K562 (cell line): Measurements from ENCODE around the gene LHB. TPM values are rescaled to one million over a fixed set of nuclear protein-coding genes. Genes with fewer than 3 reads are reported as not detected.
"Not testable (repeated sequence)": the region's sequence is repeated elsewhere in the genome, so short reads cannot be mapped to it uniquely, and the experiment has no call there.

Experiments used
- ATAC-seq: fragments of 200-7000 bp; cut with Tn5 transposase; 3 replicates; pipeline ENCODE4 v1.9.1; 2020; ENCODE audit warnings: moderate library complexity
- BruUV-seq: library from RNA; stranded (reverse); fragments of 400-500 nt; replicated peaks from 2 replicates; lab custom pipeline; 2021; lab: Mats Ljungman, UMichigan
- CTCF ChIA-PET: fragments of 300-600 bp; formaldehyde crosslinking; extraction: SDS; loops from one replicate; lab custom pipeline; 2021; ENCODE audit warnings: low intra/inter-chr PET ratio; lab: Yijun Ruan, JAX
- POLR2A ChIA-PET: fragments of 300-600, 350-650 bp; sonication (Branson Sonifier 250); formaldehyde crosslinking; extraction: SDS; loops from one replicate; lab custom pipeline; 2021; ENCODE audit warnings: antibody characterized with exemption, inconsistent platforms; lab: Yijun Ruan, JAX
- DNase-seq, 4 experiments: peaks; one replicate each; pipeline versions ENCODE4 v3.0.0 to v3.0.0-alpha.2; 2011 to 2018; ENCODE audit warnings: low spot score in 3 of 4, mixed read lengths in 3 of 4; ENCODE audit errors: extremely low read depth in 1 of 4
- FAIRE-seq: peaks from 2 replicates; lab custom pipeline; 2011; peaks lifted over from hg19 to GRCh38; lab: Jason Lieb, UNC
- H2AFZ ChIP-seq: 2 replicates; pipeline ENCODE4 v1.6.0; 2011; ENCODE audit warnings: low read depth, low read length, control low read depth, inconsistent platforms
- H3K27ac ChIP-seq: fragments of 200-600 bp; 3 replicates; pipeline ENCODE4 v1.8.0; 2011; ENCODE audit warnings: low read depth, mild to moderate bottlenecking, control low read depth, inconsistent platforms, low read length, moderate library complexity, mixed read lengths; ENCODE audit errors: extremely low read depth
- H3K27me3 ChIP-seq, 2 experiments: fragments of 300-600 bp in 1 of 2; 2 replicates in 1 of 2; 3 replicates in 1 of 2; pipeline versions ENCODE4 v1.6.0 to v1.8.0; 2011; ENCODE audit warnings: inconsistent platforms in 2 of 2, low read length in 2 of 2, mild to moderate bottlenecking in 1 of 2, mixed read lengths in 1 of 2, moderate library complexity in 1 of 2; ENCODE audit not compliant: control insufficient read depth in 2 of 2, insufficient read depth in 2 of 2
- H3K36me3 ChIP-seq: fragments of 300-600 bp; 3 replicates; pipeline ENCODE4 v1.8.0; 2011; ENCODE audit warnings: mild to moderate bottlenecking, low read length, inconsistent platforms; ENCODE audit not compliant: control insufficient read depth, insufficient read depth
- H3K4me1 ChIP-seq, 2 experiments: fragments of 200-600 bp in 1 of 2; replicated peaks in 1 of 2; 2 replicates in 1 of 2; 3 replicates in 1 of 2; pipeline versions ENCODE4 v1.5.1 to v1.8.0; 2011; ENCODE audit warnings: inconsistent platforms in 2 of 2, low read length in 2 of 2, mild to moderate bottlenecking in 1 of 2, mixed read lengths in 1 of 2, moderate library complexity in 1 of 2; ENCODE audit not compliant: control insufficient read depth in 2 of 2, insufficient read depth in 2 of 2
- H3K4me2 ChIP-seq: 2 replicates; pipeline ENCODE4 v1.6.1; 2011; ENCODE audit warnings: low read length, control low read depth, inconsistent platforms, mixed read lengths; ENCODE audit not compliant: insufficient read depth
- H3K4me3 ChIP-seq: fragments of 200-600 bp; sonication (generic), shearing (Covaris generic); 2 replicates; pipeline ENCODE4 v1.5.1; 2016; ENCODE audit warnings: control low read depth, inconsistent platforms
- H3K79me2 ChIP-seq: fragments of 200-600 bp; 3 replicates; pipeline ENCODE4 v1.8.0; 2011; ENCODE audit warnings: low read length, inconsistent platforms; ENCODE audit not compliant: control insufficient read depth, insufficient read depth
- H3K9ac ChIP-seq, 2 experiments: 2 replicates each; pipeline versions ENCODE4 v1.6.0 to v1.6.1; 2011; ENCODE audit warnings: low read depth in 2 of 2, low read length in 2 of 2, control low read depth in 1 of 2, inconsistent platforms in 1 of 2, mild to moderate bottlenecking in 1 of 2, mixed read lengths in 1 of 2; ENCODE audit not compliant: insufficient read depth in 1 of 2
- H3K9me1 ChIP-seq: one replicate; pipeline ENCODE4 v1.6.0; 2011; ENCODE audit warnings: inconsistent platforms, mild to moderate bottlenecking, low read length, moderate library complexity; ENCODE audit not compliant: control insufficient read depth, insufficient read depth
- H3K9me3 ChIP-seq: replicated peaks from 2 replicates; pipeline ENCODE4 v1.5.1; 2011; ENCODE audit warnings: low read depth, low read length, inconsistent platforms; ENCODE audit not compliant: control insufficient read depth, insufficient read depth
- H4K20me1 ChIP-seq: replicated peaks from 2 replicates; pipeline ENCODE4 v1.6.1; 2011; ENCODE audit warnings: low read length, inconsistent platforms, mixed read lengths; ENCODE audit not compliant: control insufficient read depth, insufficient read depth
- BCL6 ChIP-seq: fragments of 250-450 bp; sonication (Bioruptor Pico); IDR thresholded peaks from 2 replicates; pipeline ENCODE4 v1.4.0; 2020
- E2F3 ChIP-seq: fragments of 250-450 bp; sonication (Bioruptor Pico); IDR thresholded peaks from 2 replicates; pipeline ENCODE4 v1.4.0; 2020; ENCODE audit warnings: mild to moderate bottlenecking
- ELF1 ChIP-seq: fragments of 200-800 bp; sonication (Bioruptor generic); IDR thresholded peaks from 2 replicates; pipeline ENCODE4 v1.6.1; 2016; ENCODE audit warnings: missing genetic modification characterization, missing compliant biosample characterization
- KAT2B ChIP-seq: IDR thresholded peaks from one replicate; pipeline ENCODE4 v1.6.1; 2012; ENCODE audit warnings: low read depth, mild to moderate bottlenecking, control low read depth, inconsistent platforms, low read length, moderate library complexity
- KDM2B ChIP-seq: fragments of 250-450 bp; sonication (Bioruptor Pico); IDR thresholded peaks from 2 replicates; pipeline ENCODE4 v1.8.0; 2021; ENCODE audit warnings: mild to moderate bottlenecking, moderate library complexity
- PCBP1 ChIP-seq: fragments of 200-400 bp; formaldehyde crosslinking; IDR thresholded peaks from 2 replicates; pipeline ENCODE4 v1.6.1; 2018; ENCODE audit warnings: mild to moderate bottlenecking, low read depth, low read length; ENCODE audit not compliant: poor library complexity, severe bottlenecking
- POLR2A ChIP-seq: fragments of 450-650 bp; conservative IDR thresholded peaks from 2 replicates; pipeline ENCODE4 v1.6.1; 2016
- PTBP1 ChIP-seq: fragments of 200-400 bp; formaldehyde crosslinking; IDR thresholded peaks from 2 replicates; pipeline ENCODE4 v1.6.1; 2017; ENCODE audit warnings: low read depth, low read length
- TCF7 ChIP-seq: sonication (generic); IDR thresholded peaks from 2 replicates; pipeline ENCODE4 v1.6.1; 2016; ENCODE audit warnings: antibody characterized with exemption, borderline replicate concordance
- ZNF263 ChIP-seq: sonication (generic); formaldehyde crosslinking; IDR thresholded peaks from 2 replicates; pipeline ENCODE4 v1.8.0; 2022; ENCODE audit warnings: mild to moderate bottlenecking, missing genetic modification reagents, borderline replicate concordance
- ZNF347 ChIP-seq: fragments of 450-650 bp; formaldehyde crosslinking; IDR thresholded peaks from 2 replicates; pipeline ENCODE4 v1.4.0; 2020; ENCODE audit warnings: low read depth, mild to moderate bottlenecking, moderate library complexity
- ZNF507 ChIP-seq: conservative IDR thresholded peaks from 2 replicates; pipeline ENCODE4 v1.6.1; 2017; ENCODE audit warnings: missing genetic modification characterization, missing compliant biosample characterization
- WGBS: fragments of 100-300 bp; shearing (Covaris generic); methylation state at CpG from one replicate; pipeline ENCODE4 v1.1.6; 2016; ENCODE audit warnings: low coverage, mixed read lengths; ENCODE audit not compliant: insufficient coverage; ENCODE audit errors: missing lambda C conversion rate; 5-methylcytosine and 5-hydroxymethylcytosine counted together
- in situ Hi-C: fragments of 300-500 bp; cut with MboI; formaldehyde crosslinking; loops from 4 replicates; pipeline ENCODE4 v1.15.0; 2018; ENCODE audit warnings: inconsistent platforms, mixed read lengths
- intact Hi-C: fragments of 100-400 bp; cut with micrococcal nuclease; formaldehyde crosslinking; loops from 2 replicates; pipeline ENCODE4 v1.14.2; 2022
- polyA plus RNA-seq, 8 experiments: library from polyadenylated mRNA; depleted of rRNA in 4 of 8; stranded (reverse) in 5 of 8; unstranded in 3 of 8; fragments of >200 nt; fragmentation: Nextera tagmentation in 2 of 8; fragmentation: Illumina TruSeq in 1 of 8; extraction: Ambion mirVana in 2 of 8; extraction: Trizol in 1 of 8; gene quantifications; 2 replicates each; pipeline versions ENCODE4 v1.2.1 to v1.2.3, GENCODE V29; 2011 to 2014; ENCODE audit warnings: inconsistent platforms in 1 of 8, missing spikeins in 1 of 8
- total RNA-seq, 7 experiments: library from RNA; depleted of rRNA in 6 of 7; stranded (reverse); fragments of >200 nt in 6 of 7; fragmentation: Illumina TruSeq in 2 of 7; extraction: Trizol in 2 of 7; gene quantifications; 2 replicates each; pipeline versions ENCODE4 v1.2.1 to v1.2.3, GENCODE V29; 2011 to 2021; ENCODE audit warnings: low replicate concordance in 1 of 7
- TF ChIP-seq, protein P1 (sequence below), 2 experiments: fragments of 250-450 bp in 1 of 2; fragments of 450-650 bp in 1 of 2; sonication (Bioruptor Pico) in 1 of 2; IDR thresholded peaks; 2 replicates each; pipeline versions ENCODE4 v1.6.1 to v1.8.0; 2016 to 2021; ENCODE audit warnings: mild to moderate bottlenecking in 2 of 2, moderate library complexity in 2 of 2, missing compliant biosample characterization in 1 of 2, missing genetic modification characterization in 1 of 2

Gene LHB
- total and polyA plus RNA-seq, 9 of the 15 experiments (the other 6 are each of a cell fraction or from before 2014, with no cell fraction given) = 0.54 TPM; not detected in 8

DNA sequence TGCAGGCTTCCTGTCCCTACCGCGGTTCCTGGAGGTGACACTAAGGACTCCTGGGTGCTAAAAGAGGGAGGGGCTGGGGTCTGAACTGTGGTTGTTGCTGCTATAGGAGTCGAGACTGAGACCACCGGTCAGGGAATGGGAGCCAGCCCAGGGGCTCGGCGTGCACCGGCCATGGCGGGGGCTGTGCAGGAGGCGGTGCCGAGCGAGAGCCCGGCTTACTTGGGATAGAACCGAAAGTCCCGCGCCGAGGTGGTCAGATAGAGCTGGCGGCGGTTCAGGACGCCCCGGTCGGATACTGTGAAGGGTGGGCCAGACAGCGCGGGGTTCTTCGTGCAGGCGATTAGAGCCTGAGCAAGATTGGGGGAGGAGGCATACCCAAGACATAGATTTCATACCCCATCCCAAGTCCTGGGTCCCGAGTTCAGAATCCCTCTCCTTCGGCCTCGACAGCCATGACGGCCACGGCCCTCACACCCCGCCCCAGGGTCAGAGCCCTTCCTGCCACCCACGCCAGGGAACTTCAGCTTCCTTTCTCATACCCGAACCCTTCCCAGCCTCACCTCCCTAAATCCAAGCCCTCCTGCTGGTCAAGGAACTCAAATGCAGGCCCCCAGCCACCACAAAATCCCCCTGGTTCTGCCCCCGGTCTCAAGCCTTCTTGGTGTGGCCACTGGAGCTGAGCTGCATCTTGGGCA is 40.2 kb upstream of the LHB start:
- intact Hi-C loops, H3K4me3 ChIP-seq, H4K20me1 ChIP-seq, ATAC-seq, H3K27ac ChIP-seq, H3K79me2 ChIP-seq, BruUV-seq, H3K36me3 ChIP-seq, DNase-seq, CTCF ChIA-PET, H3K9me3 ChIP-seq, H3K9me1 ChIP-seq, in situ Hi-C loops: not testable (repeated sequence)
- POLR2A ChIA-PET = interaction anchor here (0.6 to 1.2 kb wide), 3 partner anchors 10 to 93 kb away, joined by 3 to 5 read pairs (median 4); no protein-coding TSS in a partner anchor
- peaks cover 2 to 34% of the 10 kb centered on the region in 2 experiments; a peak in 3 of 5 replicates for H3K4me1 ChIP-seq
- peak; percentile 48 for FAIRE-seq
- peaks cover 14 to 54% of the 10 kb centered on the region in 2 experiments; a peak in 3 of 5 replicates for H3K27me3 ChIP-seq
- H2AFZ ChIP-seq = peak overlapping the region; percentile 96; the same call in 1 of the 2 replicates
- H3K9ac ChIP-seq = peak overlapping the region in 1 of 2 experiments; percentile 91; a peak in 2 of 4 replicates
- H3K4me2 ChIP-seq = peak overlapping the region; percentile 82
- WGBS = 34% methylated on average over 20 of the region's 34 CpGs
- peak; percentile 15 for TF ChIP-seq PCBP1

DNA sequence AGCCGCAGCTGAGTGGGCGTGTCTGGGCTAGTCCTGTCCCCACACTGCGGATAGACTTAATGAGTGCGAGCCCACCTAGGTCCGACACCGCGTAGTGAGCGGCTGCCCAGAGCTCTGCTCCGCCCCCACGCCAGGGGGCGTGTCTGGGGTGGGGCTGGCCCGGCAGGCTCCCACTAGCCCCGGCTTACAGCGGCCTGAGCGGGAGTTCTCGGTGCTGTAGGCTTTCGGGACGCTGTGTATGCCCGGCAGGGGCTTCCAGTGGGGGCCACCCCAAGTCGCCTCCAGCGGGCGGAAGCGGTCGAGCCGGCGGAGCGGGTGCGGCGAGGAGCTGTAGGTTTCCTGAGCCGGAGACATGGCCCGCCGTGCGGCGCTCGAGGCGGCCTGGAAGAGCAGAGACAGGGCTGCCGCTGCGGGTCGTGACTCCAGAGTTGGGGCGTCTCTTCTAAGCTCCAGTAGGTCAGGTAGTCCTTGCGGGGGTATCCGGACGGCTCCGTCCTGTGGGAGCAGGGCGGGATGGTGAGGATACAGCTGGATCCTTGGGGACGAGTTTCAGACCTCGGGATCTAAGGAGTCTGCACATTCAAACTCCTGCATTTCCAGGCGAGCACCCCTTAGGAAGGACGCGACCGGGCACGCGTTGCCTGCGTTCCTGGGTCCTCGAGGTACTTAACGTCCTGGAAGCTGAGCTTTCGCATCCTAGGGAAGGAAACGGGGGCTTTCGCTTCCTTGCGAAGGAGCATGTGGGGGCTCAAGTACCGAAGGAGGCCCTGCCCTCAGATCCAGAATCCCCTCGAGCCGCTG is 39.4 kb upstream of the LHB start:
- peak; percentile 97 for ATAC-seq
- CTCF ChIA-PET = no interaction called here
- no peaks in the 10 kb centered on the region for H3K9me3 ChIP-seq
- peak; percentile 79 to 91 (median 90) for DNase-seq
- POLR2A ChIA-PET = interaction anchor here (0.6 kb wide), 1 partner anchor 440 kb away, joined by 3 read pairs; no protein-coding TSS in a partner anchor
- in situ Hi-C loops (no loop called here), intact Hi-C loops (no loop called here)
- peak overlapping the region; percentile 49 for H3K4me3 ChIP-seq
- H3K9ac ChIP-seq = peak overlapping the region; percentile 24 to 91; a peak in 3 of 4 replicates
- WGBS = 4% methylated on average over 59 of the region's 63 CpGs
- no peaks in the 10 kb centered on the region for H3K79me2 ChIP-seq
- H3K9me1 ChIP-seq = no peaks in the 10 kb centered on the region
- peak overlapping the region; percentile 96 for H2AFZ ChIP-seq
- peak overlapping the region; percentile 82 for H3K4me2 ChIP-seq
- BruUV-seq = no TSS peak
- peaks cover 4% of the 10 kb centered on the region; the same call in 1 of the 2 replicates for H4K20me1 ChIP-seq
- H3K27ac ChIP-seq = no peak overlapping the region
- H3K36me3 ChIP-seq = no peaks in the 10 kb centered on the region
- H3K27me3 ChIP-seq = peaks cover 13 to 47% of the 10 kb centered on the region in 2 experiments; a peak in 3 of 5 replicates
- peak; percentile 94 for FAIRE-seq
- H3K4me1 ChIP-seq = peaks cover 2 to 29% of the 10 kb centered on the region in 2 experiments; a peak in 3 of 5 replicates
- TF ChIP-seq, protein P1, sequence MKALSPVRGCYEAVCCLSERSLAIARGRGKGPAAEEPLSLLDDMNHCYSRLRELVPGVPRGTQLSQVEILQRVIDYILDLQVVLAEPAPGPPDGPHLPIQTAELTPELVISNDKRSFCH (CRISPR knock-in tag; IDR thresholded peaks at IDR 0.05) = no peak
- TF ChIP-seq, protein P1 (tag; IDR thresholded peaks at IDR 0.05) = no peak
- TF ChIP-seq E2F3 (CRISPR knock-in tag) (no peak), ZNF263 (no peak), PTBP1 (no peak), TCF7 (no peak), ELF1 (tag) (no peak), BCL6 (CRISPR knock-in tag) (no peak), POLR2A (no peak), ZNF507 (no peak), KAT2B (no peak), KDM2B (CRISPR knock-in tag) (peak; percentile 14), ZNF347 (no peak)
